ENCODE measurements around the gene MED13L.

DNA sequence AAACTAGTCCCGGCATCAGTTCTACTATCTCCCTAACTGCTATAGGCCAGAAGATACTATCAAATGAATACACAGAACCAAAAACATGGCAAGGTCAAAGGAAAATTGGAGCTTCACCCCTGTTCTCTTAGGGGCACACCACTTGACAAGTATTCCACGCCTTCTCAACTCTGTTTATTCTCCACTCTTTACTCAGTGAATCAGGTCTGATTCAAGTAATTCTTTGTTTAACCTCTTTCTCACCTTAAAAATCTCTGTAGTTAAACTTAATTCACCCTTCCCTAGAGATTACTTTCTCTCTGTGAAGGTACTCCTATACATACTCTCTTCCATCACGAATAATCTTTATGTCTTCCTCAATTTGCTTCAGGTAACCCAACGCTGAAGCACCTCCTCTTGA is 248.9 kb downstream of the MED13L start:
- TF ChIP-seq, protein P1, sequence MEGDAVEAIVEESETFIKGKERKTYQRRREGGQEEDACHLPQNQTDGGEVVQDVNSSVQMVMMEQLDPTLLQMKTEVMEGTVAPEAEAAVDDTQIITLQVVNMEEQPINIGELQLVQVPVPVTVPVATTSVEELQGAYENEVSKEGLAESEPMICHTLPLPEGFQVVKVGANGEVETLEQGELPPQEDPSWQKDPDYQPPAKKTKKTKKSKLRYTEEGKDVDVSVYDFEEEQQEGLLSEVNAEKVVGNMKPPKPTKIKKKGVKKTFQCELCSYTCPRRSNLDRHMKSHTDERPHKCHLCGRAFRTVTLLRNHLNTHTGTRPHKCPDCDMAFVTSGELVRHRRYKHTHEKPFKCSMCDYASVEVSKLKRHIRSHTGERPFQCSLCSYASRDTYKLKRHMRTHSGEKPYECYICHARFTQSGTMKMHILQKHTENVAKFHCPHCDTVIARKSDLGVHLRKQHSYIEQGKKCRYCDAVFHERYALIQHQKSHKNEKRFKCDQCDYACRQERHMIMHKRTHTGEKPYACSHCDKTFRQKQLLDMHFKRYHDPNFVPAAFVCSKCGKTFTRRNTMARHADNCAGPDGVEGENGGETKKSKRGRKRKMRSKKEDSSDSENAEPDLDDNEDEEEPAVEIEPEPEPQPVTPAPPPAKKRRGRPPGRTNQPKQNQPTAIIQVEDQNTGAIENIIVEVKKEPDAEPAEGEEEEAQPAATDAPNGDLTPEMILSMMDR (IDR thresholded peaks at IDR 0.05) = no peak
- no peak for TF ChIP-seq POLR2A (IDR thresholded peaks at IDR 0.05)

Measured in thyroid gland (tissue), 4 donors.